VCaP (cell line): ENCODE data around the gene ECHS1.

Source experiments
- H3K27ac ChIP-seq: fragments of 450-650 bp; 2 replicates; pipeline ENCODE4 v1.5.1; 2017
- CTCF ChIP-seq: fragments of 450-650 bp; conservative IDR thresholded peaks from 2 replicates; pipeline ENCODE4 v1.5.1; 2017; ENCODE audit warnings: mild to moderate bottlenecking, moderate library complexity

Gene ECHS1

GRCh38 chr10:133364645-133365431, 8.3 kb downstream of the ECHS1 start:
- no peak for TF ChIP-seq CTCF
- peak overlapping the region; percentile 49 for H3K27ac ChIP-seq

- no peak overlapping the region for H3K27ac ChIP-seq
- no peak for TF ChIP-seq CTCF
Measured at GRCh38 chr10:133362846-133363245, 10.3 kb downstream of the ECHS1 start.

- TF ChIP-seq CTCF, result no peak
- H3K27ac ChIP-seq, result no peak overlapping the region
Measured at GRCh38 chr10:133361773-133362441, 11.2 kb downstream of the ECHS1 start.

- TF ChIP-seq CTCF, result no peak
- H3K27ac ChIP-seq, result no peak overlapping the region
Measured at GRCh38 chr10:133361227-133361626, 11.9 kb downstream of the ECHS1 start.

GRCh38 chr10:133359972-133360610, 13.1 kb downstream of the ECHS1 start:
- peak overlapping the region; percentile 71 for H3K27ac ChIP-seq

GRCh38 chr10:133359554-133359971, 13.6 kb downstream of the ECHS1 start:
- TF ChIP-seq CTCF, result no peak
- peak overlapping the region; percentile 71 for H3K27ac ChIP-seq

More at GRCh38 chr10:133359972-133360610, 13.1 kb downstream of the ECHS1 start:
- no peak for TF ChIP-seq CTCF

GRCh38 chr10:133358925-133359310, 14.2 kb downstream of the ECHS1 start:
- TF ChIP-seq CTCF, result no peak
- peak overlapping the region; percentile 71 for H3K27ac ChIP-seq
